Measurements from ENCODE around the gene C15orf61.

The C15orf61 gene

DNA sequence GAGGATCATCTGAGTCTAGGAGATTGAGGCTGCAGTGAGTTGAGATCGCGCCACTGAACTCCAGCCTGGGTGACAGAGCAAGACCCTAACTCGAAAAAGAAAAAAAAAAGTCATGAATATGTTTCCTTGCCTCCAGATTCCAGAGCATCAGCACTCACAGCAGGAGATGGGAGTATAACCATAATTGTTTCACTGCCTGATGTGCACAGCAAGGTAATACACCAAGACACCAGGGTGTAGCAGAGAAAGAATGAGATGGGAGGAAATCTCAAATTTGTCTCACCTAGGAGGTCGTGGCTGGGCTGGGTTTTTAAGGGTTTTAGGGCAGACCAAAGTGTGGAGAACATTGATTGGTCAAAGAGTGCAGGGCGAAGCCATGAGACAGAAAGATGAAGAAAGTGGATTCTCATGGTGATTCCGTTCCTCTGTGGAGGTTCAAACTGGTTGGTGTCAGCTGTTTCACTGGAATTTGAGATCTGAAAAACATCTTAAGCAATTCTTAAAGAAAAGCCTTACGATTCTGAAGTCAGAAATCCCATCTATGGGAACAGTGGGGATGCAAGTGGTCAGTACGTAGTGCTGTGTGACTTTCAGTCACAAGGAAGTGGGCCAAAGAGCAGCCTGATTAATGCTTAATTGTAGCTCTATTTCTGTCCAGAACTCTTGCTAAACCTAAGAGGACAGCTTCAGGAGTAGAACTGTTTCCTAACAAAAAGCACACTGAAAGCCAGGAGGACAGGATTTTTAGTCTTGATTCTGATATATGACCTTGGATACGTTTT, 7.8 kb upstream of the C15orf61 start:
- no peak for DNase-seq (ENCODE audit: low read depth)

- no peak for DNase-seq (ENCODE audit: low read depth)
These were observed 5.8 kb upstream of the C15orf61 start for GRCh38 chr15:67515090-67515489.

DNA sequence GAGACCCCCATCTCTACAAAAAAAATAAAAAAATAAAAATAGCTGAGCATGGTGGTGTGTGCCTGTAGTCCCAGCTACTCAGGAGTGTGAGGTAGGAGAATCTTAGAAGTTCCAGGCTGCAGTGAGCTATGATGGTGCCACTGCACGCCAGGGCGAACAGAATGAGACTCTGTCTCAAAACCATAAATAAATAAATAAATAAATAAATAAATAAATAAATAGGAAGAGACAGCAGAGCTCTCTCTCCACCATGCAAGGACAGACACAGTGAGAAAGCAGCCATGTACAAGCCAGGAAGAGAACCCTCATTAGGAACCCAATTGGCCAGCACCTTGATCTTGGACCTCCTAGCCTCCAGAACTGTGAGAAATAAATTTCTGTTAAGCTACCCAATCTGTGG, 5.4 kb upstream of the C15orf61 start:
- no peak for DNase-seq (ENCODE audit: low read depth)

- DNase-seq (ENCODE audit: low read depth): no peak
These were observed 456 bp upstream of the C15orf61 start for GRCh38 chr15:67520321-67521028.

DNA sequence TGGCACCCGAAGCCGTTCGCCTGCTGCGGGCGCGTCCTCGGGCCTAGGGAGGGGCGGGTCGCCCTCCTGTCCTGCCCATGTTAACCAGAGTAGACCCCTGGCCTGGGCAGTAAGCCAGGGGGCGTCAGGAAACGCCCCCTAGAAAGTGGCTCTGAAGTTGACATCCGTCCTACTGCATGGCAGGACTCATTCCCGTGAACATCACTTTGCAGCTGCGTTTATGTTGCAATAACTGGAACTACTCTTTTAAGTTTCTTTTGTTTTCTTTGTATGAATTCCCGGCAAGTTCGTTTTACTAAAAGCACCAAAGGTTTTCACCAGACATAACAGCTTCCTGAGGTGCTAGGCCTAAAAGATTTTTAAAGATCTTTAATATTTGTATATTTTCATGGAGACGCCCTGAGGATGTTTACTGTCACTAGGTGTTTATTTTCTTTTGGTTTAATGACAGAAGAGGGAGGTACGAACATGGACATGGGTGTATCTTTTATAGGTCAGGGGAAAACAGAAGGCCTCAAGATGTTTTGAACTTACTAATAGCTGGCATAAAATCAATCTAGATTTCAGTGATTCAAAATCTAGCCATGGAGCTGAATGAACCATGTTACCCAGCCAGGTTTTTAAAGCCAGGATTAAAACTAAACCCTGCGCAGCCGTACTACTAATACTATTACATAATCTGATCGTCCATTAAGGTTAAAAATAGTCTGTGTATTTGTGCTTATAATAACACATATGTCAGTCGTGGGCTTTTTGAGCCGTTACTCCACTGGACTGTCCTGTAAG, 1.0 kb downstream of the C15orf61 start:
- DNase-seq (ENCODE audit: low read depth): peak; percentile 57

- no peak for DNase-seq (ENCODE audit: low read depth)
These were observed 2.4 kb downstream of the C15orf61 start for GRCh38 chr15:67523330-67523729.

GRCh38 chr15:67524235-67524634, 3.3 kb downstream of the C15orf61 start:
- peak; percentile 45 for DNase-seq (ENCODE audit: low read depth)

DNA sequence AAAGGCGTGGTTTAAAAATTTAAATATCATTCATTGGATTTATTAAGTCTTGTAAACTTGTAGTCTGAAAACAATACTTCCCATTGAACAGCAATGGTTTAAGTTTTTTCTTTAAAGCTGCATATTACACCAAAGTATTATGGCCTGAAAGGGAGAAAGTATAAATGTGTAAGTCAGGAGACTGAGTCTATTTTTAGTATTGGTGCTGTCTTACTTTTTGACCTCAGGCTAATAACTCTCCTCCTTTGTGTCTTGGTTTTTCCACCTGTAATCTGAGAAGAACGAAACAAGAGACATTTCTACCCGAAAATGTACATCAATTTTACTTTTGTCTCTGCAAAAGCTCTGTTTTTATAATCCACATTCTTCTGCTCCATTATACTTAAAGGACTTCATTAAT, 7.6 kb downstream of the C15orf61 start:
- DNase-seq (ENCODE audit: low read depth): no peak

DNA sequence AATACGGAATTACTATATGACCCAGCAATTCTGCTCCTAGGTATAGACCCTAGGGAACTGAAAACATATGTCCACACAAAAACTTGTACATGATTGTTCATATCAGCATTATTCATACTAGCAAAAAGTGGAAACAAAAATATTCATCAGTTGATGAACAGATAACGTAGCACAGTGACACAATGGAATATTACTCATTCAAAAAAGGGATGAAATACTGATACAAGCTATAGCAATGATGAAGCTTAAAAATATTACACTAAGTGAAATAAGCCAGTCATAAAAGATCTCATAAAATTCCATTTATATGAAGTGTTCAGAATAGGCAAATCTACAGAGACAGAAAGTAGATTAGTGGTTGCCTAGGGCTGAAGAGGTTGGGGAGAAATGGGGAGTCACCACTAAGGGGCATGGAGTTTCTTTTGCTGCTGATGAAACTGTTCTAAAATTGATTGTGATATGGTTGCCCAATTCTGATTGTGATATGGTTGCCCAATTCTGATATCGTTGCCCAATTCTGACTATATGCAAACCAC, 10.5 kb downstream of the C15orf61 start:
- peak; percentile 89 for DNase-seq (ENCODE audit: low read depth)

DNA sequence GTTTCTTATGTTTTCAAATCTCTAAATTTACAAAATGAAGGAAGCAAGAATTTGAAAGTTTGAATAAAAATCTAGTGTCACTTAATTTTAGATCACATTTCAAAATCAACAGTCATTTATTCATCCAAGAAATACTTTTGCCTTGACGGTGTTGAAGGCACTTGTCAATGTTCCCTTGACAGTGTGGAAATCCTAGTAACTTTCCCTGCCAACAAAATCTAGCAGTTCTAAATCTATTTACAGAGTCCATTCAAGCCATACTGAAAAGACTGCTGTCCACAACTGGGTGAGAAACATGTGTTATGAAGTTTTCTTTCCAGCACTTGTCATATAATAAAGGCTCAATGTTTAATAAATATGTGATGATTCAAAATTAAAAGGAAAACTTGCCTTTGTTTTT, 12.9 kb downstream of the C15orf61 start:
- DNase-seq (ENCODE audit: low read depth): no peak

- no peak for DNase-seq (ENCODE audit: low read depth)
These were observed 13.4 kb downstream of the C15orf61 start for GRCh38 chr15:67534360-67534759.

DNA sequence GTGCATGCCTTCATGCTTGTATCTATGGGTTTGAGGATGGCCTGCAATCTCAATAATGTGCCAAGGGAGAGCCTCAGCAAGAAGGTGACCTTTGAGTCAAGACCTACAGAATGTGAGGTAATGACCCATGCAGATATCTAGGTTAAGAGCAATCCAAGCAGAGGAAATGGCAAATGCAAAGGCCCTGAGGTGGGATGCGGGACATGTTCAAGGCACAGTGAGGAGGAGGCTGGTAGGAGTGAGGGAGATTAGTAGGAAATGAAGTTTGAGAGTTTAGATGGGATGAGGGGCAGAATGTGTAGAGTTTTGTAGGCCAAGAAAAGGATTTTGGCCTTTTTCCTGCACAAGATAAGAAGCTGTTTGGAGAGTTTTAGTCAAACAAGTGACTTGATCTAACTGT, 16.8 kb downstream of the C15orf61 start:
- DNase-seq (ENCODE audit: low read depth): no peak

GRCh38 chr15:67542420-67543347, 21.8 kb downstream of the C15orf61 start, which contains the start of gene MAP2K5:
Gene MAP2K5, plus strand, starts transcription at chr15:67542703. Its CDS starts 633 bp downstream, at chr15:67543336.
- DNase-seq (ENCODE audit: low read depth): peak; percentile 80

DNA sequence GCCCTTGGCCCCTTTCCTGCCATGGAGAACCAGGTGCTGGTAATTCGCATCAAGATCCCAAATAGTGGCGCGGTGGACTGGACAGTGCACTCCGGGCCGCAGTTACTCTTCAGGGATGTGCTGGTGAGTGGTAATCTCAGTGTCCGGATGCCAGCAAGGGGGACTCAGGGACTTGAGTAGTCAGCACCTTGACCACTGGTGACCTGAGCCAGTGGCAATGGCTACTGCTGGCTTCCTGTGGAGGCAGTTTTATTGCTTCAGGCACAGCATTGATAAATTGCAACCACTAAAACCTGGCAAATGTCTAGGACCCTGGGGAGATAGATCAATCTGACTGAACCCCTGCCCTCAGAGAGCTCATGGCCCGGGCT, 22.4 kb downstream of the C15orf61 start:
- DNase-seq (ENCODE audit: low read depth): peak; percentile 33

GRCh38 chr15:67544475-67544874, 23.5 kb downstream of the C15orf61 start:
- no peak for DNase-seq (ENCODE audit: low read depth)

GRCh38 chr15:67545864-67546263, 24.9 kb downstream of the C15orf61 start:
- no peak for DNase-seq (ENCODE audit: low read depth)

DNA sequence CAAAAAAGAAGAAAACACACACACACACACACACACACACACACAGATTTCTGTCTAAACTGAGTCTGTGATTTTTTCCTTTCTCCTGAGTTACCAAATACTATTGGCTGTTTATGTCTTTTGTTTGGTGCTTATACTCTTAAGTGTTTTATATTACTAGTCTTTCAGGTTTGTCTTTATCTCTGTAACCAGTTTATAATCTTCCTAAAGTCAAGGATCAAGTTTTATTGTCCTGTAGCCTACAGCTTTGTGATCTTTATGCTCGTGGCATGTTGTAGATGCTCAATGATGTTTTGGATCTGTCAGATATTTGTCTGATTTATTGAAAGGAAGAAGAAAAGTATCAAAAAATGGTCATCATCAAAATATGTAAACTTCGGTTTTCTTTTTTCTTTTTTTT, 26.1 kb downstream of the C15orf61 start:
- no peak for DNase-seq (ENCODE audit: low read depth)

DNA sequence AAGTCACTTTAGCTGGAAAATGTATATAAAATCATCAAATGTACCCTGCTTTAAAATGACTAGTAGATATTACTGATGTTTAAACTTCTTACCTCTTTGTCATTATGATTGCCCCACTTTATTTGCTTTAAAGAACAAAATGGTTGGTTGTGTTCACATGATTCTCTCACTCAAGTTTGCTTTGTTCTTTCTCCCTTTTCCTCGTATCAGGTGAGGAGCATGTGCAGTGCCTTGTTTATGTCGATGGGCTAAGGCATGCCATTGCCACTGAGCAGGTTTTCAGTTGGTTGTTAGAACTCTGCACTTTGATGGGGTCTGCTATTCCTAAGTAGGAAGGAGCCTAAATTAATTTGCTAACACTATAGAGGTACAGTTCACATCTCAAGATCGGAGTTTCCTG, 26.9 kb downstream of the C15orf61 start:
- no peak for DNase-seq (ENCODE audit: low read depth)

DNA sequence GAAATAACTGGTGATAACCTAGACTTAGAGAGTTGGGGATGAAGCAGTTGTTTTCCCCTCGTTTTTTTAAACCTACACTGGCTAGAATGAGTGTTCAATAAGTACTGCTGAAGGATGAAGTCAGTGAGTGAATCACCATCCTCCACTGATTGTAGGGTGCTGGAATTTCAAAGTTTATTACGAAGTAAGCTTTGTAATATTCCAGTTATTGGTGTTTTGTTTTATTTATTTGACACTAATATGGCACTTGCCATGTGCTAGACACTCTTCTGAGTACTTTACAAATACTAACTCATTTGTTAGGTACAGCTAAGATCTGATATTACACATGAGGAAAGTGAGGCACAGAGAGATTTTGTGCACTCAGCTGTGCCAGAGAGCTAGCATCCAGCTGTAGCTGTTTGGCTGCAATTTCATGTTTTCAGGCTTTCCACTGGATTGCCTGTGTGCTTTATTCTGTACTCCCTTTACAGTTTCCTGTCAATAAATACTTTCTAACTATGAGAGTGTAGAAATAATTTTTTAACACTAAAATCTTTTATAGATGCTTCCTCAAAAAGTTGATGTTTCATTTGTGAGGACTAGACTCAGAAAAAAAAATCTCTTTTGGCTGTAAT, 27.4 kb downstream of the C15orf61 start:
- peak; percentile 51 for DNase-seq (ENCODE audit: low read depth)

GRCh38 chr15:67548862-67549651, 28.1 kb downstream of the C15orf61 start:
- DNase-seq (ENCODE audit: low read depth): peak; percentile 29
